A549 treated with DMSO at 1 μM for 4 hours (cell line): Measurements from ENCODE around the gene ENKD1. TPM values are rescaled to one million over a fixed set of nuclear protein-coding genes. Genes with fewer than 3 reads are reported as not detected.

ENCODE experiments used
- total RNA-seq: library from RNA; stranded (reverse); fragments of 200-300 nt; extraction: Qiagen RNA extraction; gene quantifications from 5 replicates; pipeline ENCODE4 v1.2.3, GENCODE V29; 2022; ENCODE audit warnings: low read depth

ENKD1 gene
- 8.0 to 11.8 TPM (median 10.9 TPM) in 5 replicates for total RNA-seq

GRCh38 chr16:67666559-67667452, at the start of gene ENKD1, which contains the start of gene C16orf86:
Gene ENKD1 (minus strand): TSS chr16:67666750. CDS start chr16:67666442, 308 bp downstream.
Gene C16orf86 (plus strand): TSS chr16:67666814. CDS start chr16:67666971, 157 bp downstream.

GRCh38 chr16:67660564-67661028, 6.0 kb downstream of the ENKD1 start, which contains the start of gene PARD6A:
Gene PARD6A (plus strand): TSS chr16:67660960. CDS start chr16:67661039, 79 bp downstream.

GRCh38 chr16:67659675-67660563, 6.6 kb downstream of the ENKD1 start, which contains the start of gene ACD:
Gene ACD (minus strand): TSS chr16:67660260. CDS start chr16:67660220, 40 bp downstream.

Other genes with a start within 250 kb of the ENKD1 start
- gene HSD11B2, start 235.6 kb downstream of the ENKD1 start, total RNA-seq: 0.64 to 2.0 TPM (median 1.7 TPM) in 5 replicates
- 104 to 119 TPM (median 107 TPM) in 5 replicates for gene ATP6V0D1, start 185.6 kb downstream of the ENKD1 start, total RNA-seq
- gene AGRP, start 183.2 kb downstream of the ENKD1 start, total RNA-seq: not detected in 5 replicates
- 38.6 to 43.8 TPM (median 41.5 TPM) in 5 replicates for gene RIPOR1, start 137.9 kb downstream of the ENKD1 start, total RNA-seq
- 35.5 to 40.4 TPM (median 38.4 TPM) in 5 replicates for gene CTCF, start 104.2 kb downstream of the ENKD1 start, total RNA-seq
- 0.49 to 1.8 TPM (median 1.2 TPM) in 5 replicates for gene CARMIL2, start 21.6 kb downstream of the ENKD1 start, total RNA-seq
- 24.1 to 37.2 TPM (median 32.7 TPM) in 5 replicates for gene ACD, start 6.5 kb downstream of the ENKD1 start, total RNA-seq
- gene PARD6A, start 5.8 kb downstream of the ENKD1 start, total RNA-seq: 1.2 to 2.1 TPM (median 1.8 TPM) in 5 replicates
- 0.06 to 0.17 TPM in 2 of 5 replicates, not detected in the others for gene C16orf86, start 64 bp upstream of the ENKD1 start, total RNA-seq
- 16.1 to 17.8 TPM (median 17.5 TPM) in 5 replicates for gene GFOD2, start 52.6 kb upstream of the ENKD1 start, total RNA-seq
- gene RANBP10, start 139.8 kb upstream of the ENKD1 start, total RNA-seq: 8.5 to 11.0 TPM (median 9.6 TPM) in 5 replicates
- gene TSNAXIP1, start 140.1 kb upstream of the ENKD1 start, total RNA-seq: 0.32 to 0.56 TPM (median 0.47 TPM) in 5 replicates
- 25.6 to 42.9 TPM (median 41.3 TPM) in 5 replicates for gene THAP11, start 175.6 kb upstream of the ENKD1 start, total RNA-seq
- gene NUTF2, start 180.2 kb upstream of the ENKD1 start, total RNA-seq: 229 to 266 TPM (median 237 TPM) in 5 replicates
- 27.0 to 30.7 TPM (median 29.1 TPM) in 5 replicates for gene CENPT, start 180.9 kb upstream of the ENKD1 start, total RNA-seq
- gene EDC4, start 206.3 kb upstream of the ENKD1 start, total RNA-seq: 45.9 to 72.1 TPM (median 66.4 TPM) in 5 replicates
- 0.22 to 0.29 TPM in 2 of 5 replicates, not detected in the others for gene NRN1L, start 218.1 kb upstream of the ENKD1 start, total RNA-seq
- gene PSKH1, start 226.5 kb upstream of the ENKD1 start, total RNA-seq: 12.7 to 20.2 TPM (median 14.9 TPM) in 5 replicates